ENCODE measurements around the gene GPR32. TPM values are rescaled to one million over a fixed set of nuclear protein-coding genes. Genes with fewer than 3 reads are reported as not detected.

GPR32 gene
- total and polyA plus RNA-seq, 10 of the 15 experiments (the other 5 are each of a cell fraction or from before 2014, with no cell fraction given) = not detected

DNA sequence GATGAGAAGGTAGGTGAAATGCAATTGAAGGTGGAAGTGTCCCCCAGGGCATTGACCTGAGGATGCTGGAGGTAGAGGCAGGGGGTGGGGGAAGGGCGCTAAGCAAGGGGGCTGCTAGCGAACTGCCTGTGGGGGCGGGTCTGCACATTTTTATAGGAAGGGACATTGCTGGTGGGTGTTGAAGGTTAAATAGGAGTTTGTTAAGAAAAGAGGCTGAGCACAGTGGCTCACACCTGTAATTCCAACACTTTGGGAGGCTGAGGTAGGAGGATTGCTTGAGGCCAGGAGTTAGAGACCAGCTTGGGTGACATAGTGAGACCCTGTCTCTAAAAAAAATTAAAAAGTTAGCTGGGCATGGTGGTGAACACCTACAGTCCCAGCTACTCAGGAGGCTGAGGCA is 14.4 kb downstream of the GPR32 start:
- Histone ChIP-seq H3K9ac (ENCODE audit: control insufficient read depth, insufficient read depth, low read length) (no peak overlapping the region), H4K20me1 (ENCODE audit: control insufficient read depth, insufficient read depth) (no peaks in the 10 kb centered on the region), H3K27ac (ENCODE audit: control insufficient read depth, insufficient read depth) (no peak overlapping the region), H3K36me3 (ENCODE audit: control insufficient read depth in 2 of 2, insufficient read depth in 2 of 2, low read length in 1 of 2) (no peaks in the 10 kb centered on the region), H3K4me1 (ENCODE audit: control insufficient read depth, insufficient read depth, low read length) (no peaks in the 10 kb centered on the region; the same call in 1 of the 2 replicates), H3K27me3 (replicated peaks in 1 of 2; ENCODE audit: control insufficient read depth in 2 of 2, insufficient read depth in 2 of 2, low read length in 1 of 2) (no peaks in the 10 kb centered on the region; a peak in 1 of 4 replicates), H3K79me2 (ENCODE audit: control insufficient read depth, insufficient read depth, low read length) (no peaks in the 10 kb centered on the region), H2AFZ (ENCODE audit: control insufficient read depth, low read depth, low read length) (no peak overlapping the region), H3K4me3 (no peak overlapping the region), H3K4me2 (ENCODE audit: control insufficient read depth, insufficient read depth) (no peak overlapping the region), H3K9me3 (replicated peaks; ENCODE audit: control insufficient read depth, insufficient read depth, low read length) (no peaks in the 10 kb centered on the region)
- no peak for FAIRE-seq
- intact Hi-C loops (cut with micrococcal nuclease; ENCODE audit: unreplicated experiment) = no loop called here
- TF ChIP-seq, protein P1, sequence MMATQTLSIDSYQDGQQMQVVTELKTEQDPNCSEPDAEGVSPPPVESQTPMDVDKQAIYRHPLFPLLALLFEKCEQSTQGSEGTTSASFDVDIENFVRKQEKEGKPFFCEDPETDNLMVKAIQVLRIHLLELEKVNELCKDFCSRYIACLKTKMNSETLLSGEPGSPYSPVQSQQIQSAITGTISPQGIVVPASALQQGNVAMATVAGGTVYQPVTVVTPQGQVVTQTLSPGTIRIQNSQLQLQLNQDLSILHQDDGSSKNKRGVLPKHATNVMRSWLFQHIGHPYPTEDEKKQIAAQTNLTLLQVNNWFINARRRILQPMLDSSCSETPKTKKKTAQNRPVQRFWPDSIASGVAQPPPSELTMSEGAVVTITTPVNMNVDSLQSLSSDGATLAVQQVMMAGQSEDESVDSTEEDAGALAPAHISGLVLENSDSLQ (IDR thresholded peaks at IDR 0.05) = no peak
- TF ChIP-seq ASH2L (IDR thresholded peaks at IDR 0.05; ENCODE audit: borderline replicate concordance, low read depth) (no peak), CBX3 (IDR thresholded peaks at IDR 0.05; ENCODE audit: borderline replicate concordance, low read depth) (no peak), TCF12 (IDR thresholded peaks at IDR 0.05; ENCODE audit: low read depth, low read length) (no peak), FOXK2 (IDR thresholded peaks at IDR 0.05) (no peak), SIX5 (IDR thresholded peaks at IDR 0.05; ENCODE audit: low read depth, low read length, severe bottlenecking) (no peak), EGR1 (IDR thresholded peaks at IDR 0.05; ENCODE audit: borderline replicate concordance in 1 of 2, low read depth in 2 of 2, low read length in 2 of 2) (no peak), EZH2 (IDR thresholded peaks at IDR 0.05; ENCODE audit: borderline replicate concordance, control insufficient read depth, low read depth, low read length) (no peak)
- TF ChIP-seq, protein P2, sequence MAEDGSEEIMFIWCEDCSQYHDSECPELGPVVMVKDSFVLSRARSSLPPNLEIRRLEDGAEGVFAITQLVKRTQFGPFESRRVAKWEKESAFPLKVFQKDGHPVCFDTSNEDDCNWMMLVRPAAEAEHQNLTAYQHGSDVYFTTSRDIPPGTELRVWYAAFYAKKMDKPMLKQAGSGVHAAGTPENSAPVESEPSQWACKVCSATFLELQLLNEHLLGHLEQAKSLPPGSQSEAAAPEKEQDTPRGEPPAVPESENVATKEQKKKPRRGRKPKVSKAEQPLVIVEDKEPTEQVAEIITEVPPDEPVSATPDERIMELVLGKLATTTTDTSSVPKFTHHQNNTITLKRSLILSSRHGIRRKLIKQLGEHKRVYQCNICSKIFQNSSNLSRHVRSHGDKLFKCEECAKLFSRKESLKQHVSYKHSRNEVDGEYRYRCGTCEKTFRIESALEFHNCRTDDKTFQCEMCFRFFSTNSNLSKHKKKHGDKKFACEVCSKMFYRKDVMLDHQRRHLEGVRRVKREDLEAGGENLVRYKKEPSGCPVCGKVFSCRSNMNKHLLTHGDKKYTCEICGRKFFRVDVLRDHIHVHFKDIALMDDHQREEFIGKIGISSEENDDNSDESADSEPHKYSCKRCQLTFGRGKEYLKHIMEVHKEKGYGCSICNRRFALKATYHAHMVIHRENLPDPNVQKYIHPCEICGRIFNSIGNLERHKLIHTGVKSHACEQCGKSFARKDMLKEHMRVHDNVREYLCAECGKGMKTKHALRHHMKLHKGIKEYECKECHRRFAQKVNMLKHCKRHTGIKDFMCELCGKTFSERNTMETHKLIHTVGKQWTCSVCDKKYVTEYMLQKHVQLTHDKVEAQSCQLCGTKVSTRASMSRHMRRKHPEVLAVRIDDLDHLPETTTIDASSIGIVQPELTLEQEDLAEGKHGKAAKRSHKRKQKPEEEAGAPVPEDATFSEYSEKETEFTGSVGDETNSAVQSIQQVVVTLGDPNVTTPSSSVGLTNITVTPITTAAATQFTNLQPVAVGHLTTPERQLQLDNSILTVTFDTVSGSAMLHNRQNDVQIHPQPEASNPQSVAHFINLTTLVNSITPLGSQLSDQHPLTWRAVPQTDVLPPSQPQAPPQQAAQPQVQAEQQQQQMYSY (CRISPR knock-in tag; IDR thresholded peaks at IDR 0.05) = no peak
- ChIA-PET POLR2A (no interaction called here), SMC1A (ENCODE audit: uncharacterized antibody, unreplicated experiment) (interaction anchor here (0.7 to 2.3 kb wide), 5 partner anchors 108 to 246 kb away, joined by 3 to 22 read pairs (median 4); no protein-coding TSS in a partner anchor), CTCF (interaction anchor here (1.1 to 4.0 kb wide), 9 partner anchors 8 to 649 kb away, joined by 3 to 39 read pairs (median 9); no protein-coding TSS in a partner anchor), RAD21 (ENCODE audit: unreplicated experiment) (interaction anchor here (0.6 to 2.4 kb wide), 5 partner anchors 19 to 401 kb away, joined by 3 to 24 read pairs (median 8); partner anchors contain the start of gene POLD1)
- 53% methylated on average over 3 of the region's 3 CpGs for WGBS (ENCODE audit: insufficient coverage, insufficient replicate concordance, low lambda C conversion rate, missing lambda C conversion rate)
- in situ Hi-C loops (cut with MboI) = loop anchor here (5.0 kb wide), 2 partner anchors 247 to 427 kb away; no protein-coding TSS in a partner anchor
- DNase-seq (ENCODE audit: low read depth, low spot score) = no peak
- ATAC-seq = no peak
- BruUV-seq (replicated peaks) = no TSS peak

All from GM12878 (cell line).